Upper lobe of left lung (tissue), 4 donors: ENCODE measurements around the gene CPEB3.

Experiments
- POLR2AphosphoS5 ChIP-seq, 2 donors: sonication (generic); formaldehyde crosslinking; IDR thresholded peaks; one replicate each; pipeline ENCODE4 v1.5.1; 2017; ENCODE audit warnings: antibody characterized with exemption in 2 of 2
- TF ChIP-seq, protein P1 (sequence below), 6 experiments: fragments of 450-650 bp in 4 of 6; fragments of 200-600 bp in 2 of 6; sonication (generic) in 2 of 6; IDR thresholded peaks; one replicate each; pipeline ENCODE4 v1.5.1; 2016 to 2019; ENCODE audit warnings: antibody characterized with exemption in 6 of 6

DNA sequence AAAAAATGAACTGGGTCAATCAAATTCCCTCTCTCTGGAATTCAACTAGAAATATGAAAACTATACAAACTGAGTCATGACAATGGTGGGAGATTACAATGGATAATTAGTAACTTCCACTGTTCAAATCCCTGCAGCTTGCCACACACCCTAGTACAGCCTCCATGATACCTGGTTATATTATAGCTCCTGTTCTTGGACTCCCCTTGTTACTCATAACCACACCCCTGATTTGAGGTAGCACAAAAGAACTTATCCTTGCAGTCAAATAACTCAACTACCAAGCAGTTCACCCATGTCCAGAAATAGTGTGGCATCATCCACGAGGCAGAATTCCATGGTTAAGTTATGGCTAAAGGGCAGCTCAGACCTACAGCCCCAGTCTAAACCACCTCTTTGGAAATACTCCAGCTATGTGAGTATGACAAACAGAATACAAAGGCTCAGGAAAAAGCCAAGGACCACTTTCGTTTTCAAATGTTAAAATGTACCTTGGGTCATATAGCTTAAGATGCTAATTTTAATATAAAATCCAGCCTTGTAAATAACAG is 164.7 kb downstream of the CPEB3 start:
- TF ChIP-seq, protein P1, sequence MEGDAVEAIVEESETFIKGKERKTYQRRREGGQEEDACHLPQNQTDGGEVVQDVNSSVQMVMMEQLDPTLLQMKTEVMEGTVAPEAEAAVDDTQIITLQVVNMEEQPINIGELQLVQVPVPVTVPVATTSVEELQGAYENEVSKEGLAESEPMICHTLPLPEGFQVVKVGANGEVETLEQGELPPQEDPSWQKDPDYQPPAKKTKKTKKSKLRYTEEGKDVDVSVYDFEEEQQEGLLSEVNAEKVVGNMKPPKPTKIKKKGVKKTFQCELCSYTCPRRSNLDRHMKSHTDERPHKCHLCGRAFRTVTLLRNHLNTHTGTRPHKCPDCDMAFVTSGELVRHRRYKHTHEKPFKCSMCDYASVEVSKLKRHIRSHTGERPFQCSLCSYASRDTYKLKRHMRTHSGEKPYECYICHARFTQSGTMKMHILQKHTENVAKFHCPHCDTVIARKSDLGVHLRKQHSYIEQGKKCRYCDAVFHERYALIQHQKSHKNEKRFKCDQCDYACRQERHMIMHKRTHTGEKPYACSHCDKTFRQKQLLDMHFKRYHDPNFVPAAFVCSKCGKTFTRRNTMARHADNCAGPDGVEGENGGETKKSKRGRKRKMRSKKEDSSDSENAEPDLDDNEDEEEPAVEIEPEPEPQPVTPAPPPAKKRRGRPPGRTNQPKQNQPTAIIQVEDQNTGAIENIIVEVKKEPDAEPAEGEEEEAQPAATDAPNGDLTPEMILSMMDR (IDR thresholded peaks at IDR 0.05): no peak
- no peak for TF ChIP-seq POLR2AphosphoS5 (IDR thresholded peaks at IDR 0.05)
